ENCODE results near the gene USP16. TPM values are rescaled to one million over a fixed set of nuclear protein-coding genes. Genes with fewer than 3 reads are reported as not detected.
"Not testable (repeated sequence)": the region's sequence is repeated elsewhere in the genome, so short reads cannot be mapped to it uniquely, and the experiment has no call there.

The USP16 gene
- total and polyA plus RNA-seq, 8 donors = 13.8 to 27.3 (median 20.1) TPM

GRCh38 chr21:28986677-28987076 lies 37.8 kb upstream of the USP16 start:
- Histone ChIP-seq H3K4me1 (peaks cover 6 to 19% (median 17%) of the 10 kb centered on the region in 3 donors), H3K27me3 (no peaks in the 10 kb centered on the region), H3K9me3 (no peaks in the 10 kb centered on the region), H3K36me3 (peaks cover 0 to 23% (median 23%) of the 10 kb centered on the region in 3 donors), H3K27ac (no peak overlapping the region), H3K4me3 (no peak overlapping the region)
- no peak for FAIRE-seq
- intact Hi-C loops (cut with DNase I) = no loop called here
- DNase-seq = peak in 1 of 6 donors; percentile 18
- 23 to 26% methylated on average over 4 of the region's 4 CpGs for WGBS, 2 donors
- TF ChIP-seq, protein P1, sequence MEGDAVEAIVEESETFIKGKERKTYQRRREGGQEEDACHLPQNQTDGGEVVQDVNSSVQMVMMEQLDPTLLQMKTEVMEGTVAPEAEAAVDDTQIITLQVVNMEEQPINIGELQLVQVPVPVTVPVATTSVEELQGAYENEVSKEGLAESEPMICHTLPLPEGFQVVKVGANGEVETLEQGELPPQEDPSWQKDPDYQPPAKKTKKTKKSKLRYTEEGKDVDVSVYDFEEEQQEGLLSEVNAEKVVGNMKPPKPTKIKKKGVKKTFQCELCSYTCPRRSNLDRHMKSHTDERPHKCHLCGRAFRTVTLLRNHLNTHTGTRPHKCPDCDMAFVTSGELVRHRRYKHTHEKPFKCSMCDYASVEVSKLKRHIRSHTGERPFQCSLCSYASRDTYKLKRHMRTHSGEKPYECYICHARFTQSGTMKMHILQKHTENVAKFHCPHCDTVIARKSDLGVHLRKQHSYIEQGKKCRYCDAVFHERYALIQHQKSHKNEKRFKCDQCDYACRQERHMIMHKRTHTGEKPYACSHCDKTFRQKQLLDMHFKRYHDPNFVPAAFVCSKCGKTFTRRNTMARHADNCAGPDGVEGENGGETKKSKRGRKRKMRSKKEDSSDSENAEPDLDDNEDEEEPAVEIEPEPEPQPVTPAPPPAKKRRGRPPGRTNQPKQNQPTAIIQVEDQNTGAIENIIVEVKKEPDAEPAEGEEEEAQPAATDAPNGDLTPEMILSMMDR (IDR thresholded peaks at IDR 0.05) = no peak
- ATAC-seq = peak; percentile 60 to 93 (median 77)

DNA sequence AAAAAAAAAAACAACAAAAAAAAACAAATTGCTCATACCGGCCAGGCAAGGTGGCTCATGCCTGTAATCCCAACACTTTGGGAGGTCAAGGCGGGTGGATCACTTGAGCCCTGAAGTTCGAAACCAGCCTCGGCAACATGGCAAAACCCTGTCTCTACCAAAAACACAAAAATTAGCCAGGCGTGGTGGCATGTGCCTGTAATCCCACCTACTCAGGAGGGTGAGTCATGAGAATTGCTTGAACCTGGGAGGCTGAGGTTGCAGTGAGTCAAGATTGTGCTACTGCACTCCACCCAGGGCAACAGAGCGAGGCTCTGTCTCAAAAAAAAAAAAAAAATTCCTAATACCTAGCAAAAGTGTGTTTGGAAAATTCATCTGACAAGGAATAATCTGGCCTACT lies 36.3 kb upstream of the USP16 start:
- WGBS, 2 donors = 95 to 96% methylated on average over 6 of the region's 6 CpGs
- H3K9me3 ChIP-seq; intact Hi-C loops (cut with DNase I); ATAC-seq; FAIRE-seq; DNase-seq; H3K27ac ChIP-seq; H3K27me3 ChIP-seq; H3K4me3 ChIP-seq: not testable (repeated sequence)
- Histone ChIP-seq H3K4me1 (peaks cover 8 to 20% (median 18%) of the 10 kb centered on the region in 3 donors), H3K36me3 (peaks cover 0 to 14% (median 13%) of the 10 kb centered on the region in 3 donors)

DNA sequence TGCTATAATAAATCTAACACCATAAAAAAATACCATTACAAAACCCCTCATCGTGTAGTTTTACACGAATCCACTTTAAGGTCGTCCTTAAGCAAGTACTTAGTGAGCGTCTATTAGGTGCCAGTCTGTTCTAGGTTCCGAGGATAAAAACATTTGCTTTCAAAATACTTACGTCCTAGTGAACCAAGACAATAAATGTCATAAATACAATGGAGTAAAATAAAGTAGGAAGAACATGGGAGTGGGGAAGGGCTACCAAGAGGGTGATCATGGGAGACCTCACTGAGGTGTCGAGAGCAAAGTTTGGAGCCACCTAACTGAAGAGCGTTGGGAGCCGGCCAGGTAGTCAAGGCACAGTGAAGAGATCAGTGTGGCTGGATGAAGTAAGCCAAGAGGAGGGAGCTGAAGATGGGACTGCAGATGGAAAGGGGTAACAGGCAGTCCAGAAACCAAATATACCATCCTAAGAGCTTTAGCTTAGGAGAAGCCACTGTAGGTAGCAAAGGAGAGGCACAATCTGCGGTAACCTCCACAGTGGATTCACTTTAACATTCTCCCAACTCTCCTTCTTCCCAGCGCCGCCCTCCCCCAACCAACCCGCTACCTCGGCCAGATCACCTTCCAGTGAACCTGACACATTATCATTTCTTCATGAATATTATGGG lies 32.5 kb upstream of the USP16 start:
- DNase-seq = no peak
- WGBS, 2 donors = 2% methylated on average over 14 of the region's 14 CpGs
- Histone ChIP-seq H3K36me3 (no peaks in the 10 kb centered on the region), H3K27me3 (no peaks in the 10 kb centered on the region), H3K4me1 (peaks cover 8 to 12% (median 10%) of the 10 kb centered on the region in 3 donors), H3K4me3 (peak overlapping the region; percentile 62 to 86 (median 76)), H3K27ac (peak overlapping the region; percentile 77 to 86 (median 82)), H3K9me3 (no peaks in the 10 kb centered on the region)
- intact Hi-C loops (cut with DNase I) = no loop called here
- FAIRE-seq = no peak
- TF ChIP-seq, protein P1 (IDR thresholded peaks at IDR 0.05) = no peak
- ATAC-seq = peak; percentile 4 to 21 (median 14)

GRCh38 chr21:28992526-28993292 lies 31.8 kb upstream of the USP16 start, which contains the start of gene LTN1:
LTN1 (minus strand) TSS chr21:28992877; CDS start chr21:28992805, 72 bp downstream.
- Histone ChIP-seq H3K27me3 (no peaks in the 10 kb centered on the region), H3K36me3 (no peaks in the 10 kb centered on the region), H3K9me3 (no peaks in the 10 kb centered on the region), H3K27ac (peak within 1 kb of the TSS; percentile 77 to 86 (median 82)), H3K4me3 (peak within 1 kb of the TSS; percentile 62 to 86 (median 76)), H3K4me1 (peaks cover 5 to 10% (median 8%) of the 10 kb centered on the region in 3 donors)
- intact Hi-C loops (cut with DNase I) = no loop called here
- 1% methylated on average over 41 to 43 of the region's 43 CpGs for WGBS, 2 donors
- DNase-seq (peak; percentile 93 to 99 (median 98)), ATAC-seq (peak; percentile 99 to 100 (median 100)), FAIRE-seq (peak; percentile 75)
- TF ChIP-seq, protein P1 (IDR thresholded peaks at IDR 0.05) = no peak

DNA sequence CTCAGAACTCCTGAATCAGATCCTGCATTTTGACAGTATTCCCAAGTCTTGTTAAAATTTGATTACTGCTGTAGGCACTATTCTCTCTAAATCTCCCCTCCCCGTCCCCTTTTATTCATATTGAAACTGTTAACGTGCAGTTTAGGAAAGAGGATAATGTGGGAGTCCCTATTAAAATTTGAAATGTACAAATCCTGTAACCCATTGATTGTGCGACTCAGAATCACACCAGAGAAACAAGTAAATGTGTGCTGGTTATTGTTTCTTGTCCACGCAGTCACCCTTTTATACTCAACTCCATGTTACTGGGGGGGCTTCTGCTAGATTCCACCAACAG lies 31.2 kb upstream of the USP16 start:
- Histone ChIP-seq H3K9me3 (no peaks in the 10 kb centered on the region), H3K36me3 (no peaks in the 10 kb centered on the region), H3K4me1 (peaks cover 3 to 10% (median 8%) of the 10 kb centered on the region in 3 donors), H3K4me3 (peak overlapping the region in 3 of 4 donors; percentile 20 to 86 (median 62)), H3K27me3 (no peaks in the 10 kb centered on the region), H3K27ac (peak overlapping the region; percentile 77 to 86 (median 82))
- WGBS, 2 donors = 42 to 46% methylated on average over 4 of the region's 4 CpGs
- no peak for DNase-seq
- TF ChIP-seq, protein P1 (IDR thresholded peaks at IDR 0.05) = no peak
- intact Hi-C loops (cut with DNase I) = no loop called here
- FAIRE-seq = no peak
- no peak for ATAC-seq
